GM18951 (cell line): Measurements from ENCODE around the gene FAM83E.

Experiments
- POLR2A ChIP-seq: IDR thresholded peaks from 4 replicates; pipeline ENCODE4 v1.6.1; 2011; ENCODE audit warnings: mild to moderate bottlenecking; ENCODE audit not compliant: insufficient read length, insufficient read depth; ENCODE audit errors: extremely low read depth
- in situ Hi-C: fragments of 300-500 bp; cut with MboI; formaldehyde crosslinking; loops from one replicate; pipeline ENCODE4 v1.12.0; 2022; ENCODE audit warnings: low sequenced_read_pairs, mixed read lengths, inconsistent platforms; ENCODE audit not compliant: unreplicated experiment

The FAM83E gene

GRCh38 chr19:48600679-48601417 is 14.0 kb downstream of the FAM83E start:
- in situ Hi-C loops, result no loop called here
- TF ChIP-seq POLR2A, result no peak

GRCh38 chr19:48598996-48599700 is 15.7 kb downstream of the FAM83E start:
- in situ Hi-C loops, result loop anchor here (25.0 kb wide), 1 partner anchor 287 kb away; a partner anchor contains a TSS
- no peak for TF ChIP-seq POLR2A

GRCh38 chr19:48596679-48597465 is 18.0 kb downstream of the FAM83E start:
- TF ChIP-seq POLR2A, result no peak
- in situ Hi-C loops, result loop anchor here (25.0 kb wide), 1 partner anchor 285 kb away; a partner anchor contains a TSS

- in situ Hi-C loops, result loop anchor here (25.0 kb wide), 1 partner anchor 284 kb away; a partner anchor contains a TSS
- no peak for TF ChIP-seq POLR2A
Measured at GRCh38 chr19:48596237-48596636, 18.6 kb downstream of the FAM83E start.

GRCh38 chr19:48595833-48596232 is 19.0 kb downstream of the FAM83E start:
- TF ChIP-seq POLR2A, result no peak
- in situ Hi-C loops, result loop anchor here (25.0 kb wide), 1 partner anchor 284 kb away; a partner anchor contains a TSS

- no peak for TF ChIP-seq POLR2A
- in situ Hi-C loops, result loop anchor here (25.0 kb wide), 1 partner anchor 283 kb away; a partner anchor contains a TSS
Measured at GRCh38 chr19:48595171-48595570, 19.7 kb downstream of the FAM83E start.

GRCh38 chr19:48591021-48591420 is 23.9 kb downstream of the FAM83E start:
- no peak for TF ChIP-seq POLR2A
- in situ Hi-C loops, result loop anchor here (25.0 kb wide), 1 partner anchor 279 kb away; a partner anchor contains a TSS

GRCh38 chr19:48588670-48589401 is 26.0 kb downstream of the FAM83E start:
- in situ Hi-C loops, result loop anchor here (5.0 to 25.0 kb wide), 2 partner anchors 82 to 277 kb away; a partner anchor contains a TSS
- TF ChIP-seq POLR2A, result no peak

GRCh38 chr19:48587387-48587786 is 27.5 kb downstream of the FAM83E start:
- in situ Hi-C loops, result loop anchor here (5.0 to 25.0 kb wide), 2 partner anchors 80 to 275 kb away; a partner anchor contains a TSS
- TF ChIP-seq POLR2A, result no peak

- in situ Hi-C loops, result loop anchor here (25.0 kb wide), 1 partner anchor 270 kb away; a partner anchor contains a TSS
- no peak for TF ChIP-seq POLR2A
Measured at GRCh38 chr19:48582168-48582567, 32.7 kb downstream of the FAM83E start.

GRCh38 chr19:48578891-48579290 is 36.0 kb downstream of the FAM83E start:
- in situ Hi-C loops, result loop anchor here (25.0 kb wide), 1 partner anchor 267 kb away; a partner anchor contains a TSS
- TF ChIP-seq POLR2A, result no peak

- in situ Hi-C loops, result loop anchor here (25.0 kb wide), 1 partner anchor 266 kb away; a partner anchor contains a TSS
Measured at GRCh38 chr19:48577908-48578307, 37.0 kb downstream of the FAM83E start.

GRCh38 chr19:48575931-48576622 is 38.8 kb downstream of the FAM83E start:
- in situ Hi-C loops, result loop anchor here (25.0 kb wide), 1 partner anchor 264 kb away; a partner anchor contains a TSS
- TF ChIP-seq POLR2A, result no peak
